ENCODE data around the gene CRY1.
"Not testable (repeated sequence)": the region's sequence is repeated elsewhere in the genome, so short reads cannot be mapped to it uniquely, and the experiment has no call there.

Gene CRY1

DNA sequence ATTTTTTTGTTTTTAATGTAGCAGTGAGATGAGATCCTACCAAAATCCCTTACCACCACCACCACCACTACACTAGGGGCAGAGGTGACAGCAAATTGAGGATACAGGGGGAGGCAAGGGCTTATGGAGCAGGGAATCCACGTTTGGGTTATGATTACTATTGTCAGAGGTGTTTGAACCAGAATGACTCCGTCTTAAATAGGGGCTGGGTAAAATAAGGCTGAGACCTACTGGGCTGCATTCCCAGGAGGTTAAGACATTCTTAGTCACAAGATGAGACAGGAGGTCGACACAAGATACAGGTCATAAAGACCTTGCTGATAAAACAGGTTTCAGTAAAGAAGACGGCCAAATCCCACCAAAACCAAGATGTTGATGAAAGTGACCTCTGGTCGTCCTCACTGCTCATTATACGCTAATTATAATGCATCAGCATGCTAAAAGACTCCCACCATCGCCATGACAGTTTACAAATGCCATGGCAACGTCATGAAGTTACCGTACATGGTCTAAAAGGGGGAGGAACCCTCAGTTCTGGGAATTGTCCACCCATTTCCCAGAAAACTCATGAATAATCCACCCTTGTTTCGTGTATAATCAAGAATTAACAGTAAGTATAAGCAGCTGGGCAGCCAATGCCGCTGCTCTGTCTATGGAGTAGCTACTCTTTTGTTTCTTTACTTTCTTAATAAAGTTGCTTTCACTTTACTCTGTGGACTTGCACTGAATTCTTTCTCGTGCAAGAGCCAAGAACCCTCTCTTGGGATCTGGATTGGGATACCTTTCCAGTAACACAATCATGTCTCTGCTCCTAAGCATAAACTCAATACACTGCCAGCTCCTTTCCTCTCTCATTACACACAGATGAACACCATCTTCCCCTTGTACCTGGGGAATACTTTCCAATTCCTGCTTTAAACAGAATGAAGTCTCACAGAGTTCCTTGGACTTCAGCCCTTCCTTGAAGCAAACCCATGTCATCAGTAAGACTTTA, 16.7 kb upstream of the CRY1 start:
- H3K27me3 ChIP-seq (ENCODE audit: control insufficient read depth, insufficient read depth, low read length) = no peaks in the 10 kb centered on the region
- H3K9ac ChIP-seq = no peak overlapping the region
- H3K79me2 ChIP-seq = no peaks in the 10 kb centered on the region
- H3K27ac ChIP-seq = no peak overlapping the region
- no peak overlapping the region for H2AFZ ChIP-seq
- no peaks in the 10 kb centered on the region for H3K36me3 ChIP-seq (ENCODE audit: control insufficient read depth, insufficient read depth, low read length)
- no peak overlapping the region for H3K4me2 ChIP-seq (ENCODE audit: low read length)
- no peak overlapping the region for H3K4me3 ChIP-seq (ENCODE audit: low read depth, low read length)
- TF ChIP-seq CTCF (IDR thresholded peaks at IDR 0.05) = no peak
- H3K9me3 ChIP-seq (ENCODE audit: control insufficient read depth, low read length) = no peaks in the 10 kb centered on the region
- H3K4me1 ChIP-seq = no peaks in the 10 kb centered on the region

- H2AFZ ChIP-seq = no peak overlapping the region
- no peaks in the 10 kb centered on the region for H3K4me1 ChIP-seq
- H3K4me2 ChIP-seq (ENCODE audit: low read length) = no peak overlapping the region
- no peak overlapping the region for H3K27ac ChIP-seq
- H3K79me2 ChIP-seq = no peaks in the 10 kb centered on the region
- no peak overlapping the region for H3K4me3 ChIP-seq (ENCODE audit: low read depth, low read length)
- no peak for TF ChIP-seq CTCF (IDR thresholded peaks at IDR 0.05)
- H3K27me3 ChIP-seq (ENCODE audit: control insufficient read depth, insufficient read depth, low read length) = no peaks in the 10 kb centered on the region
- no peak overlapping the region for H3K9ac ChIP-seq
- no peaks in the 10 kb centered on the region for H3K36me3 ChIP-seq (ENCODE audit: control insufficient read depth, insufficient read depth, low read length)
- H3K9me3 ChIP-seq (ENCODE audit: control insufficient read depth, low read length) = no peaks in the 10 kb centered on the region
Measured at GRCh38 chr12:107108995-107109508, 15.7 kb upstream of the CRY1 start.

- not testable (repeated sequence) for H3K4me3 ChIP-seq (ENCODE audit: low read depth, low read length); H3K4me1 ChIP-seq; H2AFZ ChIP-seq; H3K4me2 ChIP-seq (ENCODE audit: low read length); H3K9ac ChIP-seq; H3K79me2 ChIP-seq; H3K9me3 ChIP-seq (ENCODE audit: control insufficient read depth, low read length); H3K27me3 ChIP-seq (ENCODE audit: control insufficient read depth, insufficient read depth, low read length); H3K36me3 ChIP-seq (ENCODE audit: control insufficient read depth, insufficient read depth, low read length); H3K27ac ChIP-seq
Measured at GRCh38 chr12:107108366-107108765, 15.0 kb upstream of the CRY1 start.

DNA sequence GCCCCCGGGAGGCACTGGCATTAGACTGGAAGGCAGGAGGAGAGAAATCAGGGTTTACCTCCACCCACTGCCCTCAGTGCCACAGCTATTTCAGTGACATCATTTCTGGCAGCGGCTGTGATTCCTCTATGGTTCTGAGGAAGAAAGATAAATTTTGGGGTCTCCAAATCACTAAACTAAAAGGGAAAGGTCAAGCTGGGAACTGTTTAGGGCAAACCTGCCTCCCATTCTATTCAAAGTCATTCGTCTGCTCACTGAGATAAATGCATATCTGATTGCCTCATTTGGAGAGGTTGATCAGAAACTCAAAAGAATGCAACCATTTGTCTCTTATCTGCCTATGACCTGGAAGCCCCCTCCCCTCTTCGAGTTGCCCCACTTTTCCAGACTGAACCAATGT, 14.0 kb upstream of the CRY1 start:
- Histone ChIP-seq H3K9ac (no peak overlapping the region), H3K36me3 (ENCODE audit: control insufficient read depth, insufficient read depth, low read length) (no peaks in the 10 kb centered on the region), H3K4me1 (no peaks in the 10 kb centered on the region), H3K27ac (no peak overlapping the region), H3K27me3 (ENCODE audit: control insufficient read depth, insufficient read depth, low read length) (no peaks in the 10 kb centered on the region), H3K9me3 (ENCODE audit: control insufficient read depth, low read length) (no peaks in the 10 kb centered on the region), H2AFZ (no peak overlapping the region), H3K4me2 (ENCODE audit: low read length) (no peak overlapping the region), H3K4me3 (ENCODE audit: low read depth, low read length) (no peak overlapping the region), H3K79me2 (no peaks in the 10 kb centered on the region)
- TF ChIP-seq CTCF (IDR thresholded peaks at IDR 0.05) = no peak

DNA sequence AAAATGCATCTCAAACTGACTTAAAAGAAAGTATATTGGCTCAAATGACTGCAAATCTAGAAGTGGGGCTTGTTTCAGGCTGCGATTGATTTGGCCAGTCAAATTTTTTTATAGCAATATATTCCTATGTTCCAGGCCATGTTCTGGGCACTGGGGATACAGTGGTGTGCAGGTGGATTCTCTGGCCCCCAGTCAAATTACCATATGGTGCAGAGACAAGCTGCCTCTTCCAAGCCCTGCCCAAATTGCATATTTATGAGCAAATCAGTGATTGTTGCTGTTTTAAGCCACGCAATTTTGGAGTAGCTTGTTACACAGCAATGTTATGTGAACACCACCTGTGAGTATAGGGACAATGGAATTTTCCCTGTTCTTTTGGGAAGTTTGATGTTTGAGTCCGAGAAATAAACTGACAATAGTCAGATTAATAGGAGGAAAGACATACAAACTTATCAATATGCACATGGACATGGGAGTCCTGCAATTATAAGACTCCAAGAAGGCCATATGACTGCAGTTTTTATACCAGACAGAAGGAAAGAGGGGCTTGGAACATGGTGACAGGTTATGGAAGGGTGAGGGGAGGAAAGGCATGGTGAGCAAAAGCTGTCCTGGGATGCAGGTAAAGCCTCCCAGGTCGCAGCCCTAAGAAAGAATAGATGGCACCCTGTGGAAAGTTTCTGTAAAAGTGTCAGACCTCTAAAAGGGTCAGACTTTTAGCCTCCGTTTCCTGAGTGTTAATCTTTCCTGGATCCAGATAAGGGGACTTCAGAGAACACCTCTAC, 13.1 kb upstream of the CRY1 start:
- no peak for TF ChIP-seq CTCF (IDR thresholded peaks at IDR 0.05)
- H3K27ac ChIP-seq = no peak overlapping the region
- H2AFZ ChIP-seq = no peak overlapping the region
- no peak overlapping the region for H3K4me3 ChIP-seq (ENCODE audit: low read depth, low read length)
- no peaks in the 10 kb centered on the region for H3K36me3 ChIP-seq (ENCODE audit: control insufficient read depth, insufficient read depth, low read length)
- no peaks in the 10 kb centered on the region for H3K27me3 ChIP-seq (ENCODE audit: control insufficient read depth, insufficient read depth, low read length)
- H3K4me1 ChIP-seq = no peaks in the 10 kb centered on the region
- H3K4me2 ChIP-seq (ENCODE audit: low read length) = no peak overlapping the region
- no peaks in the 10 kb centered on the region for H3K79me2 ChIP-seq
- no peaks in the 10 kb centered on the region for H3K9me3 ChIP-seq (ENCODE audit: control insufficient read depth, low read length)
- no peak overlapping the region for H3K9ac ChIP-seq
